Osteocyte (in vitro differentiated cells): ENCODE results near the gene KIF5C. TPM values are rescaled to one million over a fixed set of nuclear protein-coding genes. Genes with fewer than 3 reads are reported as not detected.

Source experiments
- DNase-seq: peaks from one replicate; pipeline ENCODE4 v3.0.0; 2021; ENCODE audit warnings: mixed read lengths; ENCODE audit not compliant: unreplicated experiment; ENCODE audit errors: extremely low spot score
- H3K27ac Mint-ChIP-seq: one replicate; pipeline ENCODE4 v1.8.0; 2021; ENCODE audit warnings: mild to moderate bottlenecking, mixed read lengths; ENCODE audit not compliant: unreplicated experiment
- H3K27me3 Mint-ChIP-seq: one replicate; pipeline ENCODE4 v1.8.0; 2021; ENCODE audit warnings: mixed read lengths; ENCODE audit not compliant: unreplicated experiment
- H3K36me3 Mint-ChIP-seq: one replicate; pipeline ENCODE4 v1.8.0; 2021; ENCODE audit warnings: mixed read lengths; ENCODE audit not compliant: unreplicated experiment
- H3K4me1 Mint-ChIP-seq: one replicate; pipeline ENCODE4 v1.8.0; 2021; ENCODE audit warnings: mixed read lengths; ENCODE audit not compliant: unreplicated experiment
- H3K4me3 Mint-ChIP-seq: one replicate; pipeline ENCODE4 v1.8.0; 2021; ENCODE audit warnings: mild to moderate bottlenecking, moderate library complexity, mixed read lengths; ENCODE audit not compliant: unreplicated experiment
- H3K9me3 Mint-ChIP-seq: one replicate; pipeline ENCODE4 v1.8.0; 2021; ENCODE audit warnings: mixed read lengths; ENCODE audit not compliant: unreplicated experiment
- total RNA-seq: library from RNA; stranded (reverse); gene quantifications from 2 replicates; pipeline ENCODE4 v1.2.1, GENCODE V29; 2021
- TF ChIP-seq, protein P1 (sequence below): fragments of 200-600 bp; sonication (generic); IDR thresholded peaks from 2 replicates; pipeline ENCODE4 v1.5.0; 2021; ENCODE audit warnings: antibody characterized with exemption, mild to moderate bottlenecking, moderate library complexity

The KIF5C gene
- total RNA-seq, 1 donor from 2014 or later = 10.2 TPM

DNA sequence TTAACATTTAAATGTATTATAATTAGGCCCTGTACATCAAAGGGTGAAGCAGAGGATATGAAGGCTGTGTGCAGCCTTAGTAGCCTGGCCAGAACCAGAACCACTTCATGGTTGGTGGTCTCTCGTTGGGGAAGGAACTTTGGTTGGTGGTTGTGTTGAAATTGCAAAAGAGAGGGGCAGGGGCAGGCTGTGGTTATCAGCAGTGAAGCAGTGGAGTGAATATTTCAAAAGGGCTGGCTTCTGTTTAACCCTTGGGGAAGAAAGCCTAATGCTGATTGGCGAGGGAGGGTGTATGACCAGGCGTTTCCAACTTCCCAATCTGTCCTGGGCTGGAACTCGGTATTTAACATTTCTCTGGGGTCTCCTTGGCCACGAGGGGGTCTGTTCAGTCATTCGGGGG lies 112.3 kb downstream of the KIF5C start:
- DNase-seq = no peak
- TF ChIP-seq, protein P1, sequence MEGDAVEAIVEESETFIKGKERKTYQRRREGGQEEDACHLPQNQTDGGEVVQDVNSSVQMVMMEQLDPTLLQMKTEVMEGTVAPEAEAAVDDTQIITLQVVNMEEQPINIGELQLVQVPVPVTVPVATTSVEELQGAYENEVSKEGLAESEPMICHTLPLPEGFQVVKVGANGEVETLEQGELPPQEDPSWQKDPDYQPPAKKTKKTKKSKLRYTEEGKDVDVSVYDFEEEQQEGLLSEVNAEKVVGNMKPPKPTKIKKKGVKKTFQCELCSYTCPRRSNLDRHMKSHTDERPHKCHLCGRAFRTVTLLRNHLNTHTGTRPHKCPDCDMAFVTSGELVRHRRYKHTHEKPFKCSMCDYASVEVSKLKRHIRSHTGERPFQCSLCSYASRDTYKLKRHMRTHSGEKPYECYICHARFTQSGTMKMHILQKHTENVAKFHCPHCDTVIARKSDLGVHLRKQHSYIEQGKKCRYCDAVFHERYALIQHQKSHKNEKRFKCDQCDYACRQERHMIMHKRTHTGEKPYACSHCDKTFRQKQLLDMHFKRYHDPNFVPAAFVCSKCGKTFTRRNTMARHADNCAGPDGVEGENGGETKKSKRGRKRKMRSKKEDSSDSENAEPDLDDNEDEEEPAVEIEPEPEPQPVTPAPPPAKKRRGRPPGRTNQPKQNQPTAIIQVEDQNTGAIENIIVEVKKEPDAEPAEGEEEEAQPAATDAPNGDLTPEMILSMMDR = no peak
- Mint-ChIP-seq H3K27me3 (no peaks in the 10 kb centered on the region), H3K9me3 (no peaks in the 10 kb centered on the region), H3K4me1 (peaks cover 3% of the 10 kb centered on the region), H3K4me3 (no peak overlapping the region), H3K27ac (no peak overlapping the region), H3K36me3 (peaks cover 3% of the 10 kb centered on the region)

GRCh38 chr2:148988337-148988736 lies 113.3 kb downstream of the KIF5C start:
- no peaks in the 10 kb centered on the region for H3K4me1 Mint-ChIP-seq

GRCh38 chr2:148989882-148990493 lies 115.0 kb downstream of the KIF5C start:
- no peak for DNase-seq
- Mint-ChIP-seq H3K4me3 (no peak overlapping the region), H3K27ac (no peak overlapping the region), H3K9me3 (no peaks in the 10 kb centered on the region), H3K4me1 (no peaks in the 10 kb centered on the region), H3K36me3 (no peaks in the 10 kb centered on the region), H3K27me3 (no peaks in the 10 kb centered on the region)
- TF ChIP-seq, protein P1 = peak; percentile 88

More at GRCh38 chr2:148988337-148988736, 113.3 kb downstream of the KIF5C start:
- Mint-ChIP-seq H3K36me3 (peaks cover 3% of the 10 kb centered on the region), H3K27me3 (no peaks in the 10 kb centered on the region), H3K27ac (no peak overlapping the region), H3K4me3 (no peak overlapping the region), H3K9me3 (no peaks in the 10 kb centered on the region)
- no peak for DNase-seq
- TF ChIP-seq, protein P1 = no peak

DNA sequence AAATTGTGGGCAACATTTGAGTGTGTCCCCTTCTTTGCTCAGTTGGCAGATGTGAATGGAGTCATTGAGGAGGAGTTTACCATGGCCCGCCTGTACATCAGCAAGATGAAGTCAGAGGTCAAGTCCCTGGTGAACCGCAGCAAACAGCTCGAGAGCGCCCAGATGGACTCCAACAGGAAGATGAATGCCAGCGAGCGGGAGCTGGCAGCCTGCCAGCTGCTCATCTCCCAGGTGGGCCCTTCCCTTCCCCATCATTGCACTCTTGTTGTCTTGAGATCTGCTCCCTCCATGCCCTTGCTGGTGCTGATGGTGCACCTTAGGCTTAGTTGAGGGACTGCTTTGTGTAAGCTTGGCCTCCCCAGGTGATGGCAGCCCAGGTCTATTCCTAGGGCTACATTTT lies 115.9 kb downstream of the KIF5C start:
- H3K27ac Mint-ChIP-seq = no peak overlapping the region
- no peak for DNase-seq
- TF ChIP-seq, protein P1 = no peak
- no peaks in the 10 kb centered on the region for H3K4me1 Mint-ChIP-seq
- H3K27me3 Mint-ChIP-seq = no peaks in the 10 kb centered on the region
- H3K4me3 Mint-ChIP-seq = no peak overlapping the region
- H3K9me3 Mint-ChIP-seq = no peaks in the 10 kb centered on the region
- H3K36me3 Mint-ChIP-seq = no peaks in the 10 kb centered on the region

- DNase-seq = no peak
- Mint-ChIP-seq H3K4me1 (no peaks in the 10 kb centered on the region), H3K27ac (no peak overlapping the region), H3K4me3 (no peak overlapping the region), H3K9me3 (no peaks in the 10 kb centered on the region), H3K27me3 (no peaks in the 10 kb centered on the region), H3K36me3 (no peaks in the 10 kb centered on the region)
- TF ChIP-seq, protein P1 = no peak
Measured at GRCh38 chr2:148992448-148992847, 117.4 kb downstream of the KIF5C start.
